Keratinocyte (primary cell): ENCODE results near the gene RAMACL. TPM values are rescaled to one million over a fixed set of nuclear protein-coding genes. Genes with fewer than 3 reads are reported as not detected.

Experiments
- DNase-seq: peaks from one replicate; pipeline ENCODE4 v3.0.0-alpha.2; 2011; ENCODE audit warnings: low read depth, missing footprints, low spot score
- FAIRE-seq: peaks from 2 replicates; lab custom pipeline; 2011; peaks lifted over from hg19 to GRCh38; lab: Jason Lieb, UNC
- H2AFZ ChIP-seq: 2 replicates; pipeline ENCODE4 v1.6.0; 2012; ENCODE audit warnings: low read length, control low read depth, inconsistent platforms; ENCODE audit not compliant: control insufficient read depth
- H3K27ac ChIP-seq: 2 replicates; pipeline ENCODE4 v1.5.1; 2011; ENCODE audit warnings: low read length; ENCODE audit not compliant: control insufficient read depth, insufficient read depth
- H3K27me3 ChIP-seq: 3 replicates; pipeline ENCODE4 v1.6.0; 2011; ENCODE audit warnings: low read length; ENCODE audit not compliant: control insufficient read depth, insufficient read depth; ENCODE audit errors: extremely low read depth
- H3K36me3 ChIP-seq, 2 experiments: 2 replicates in 1 of 2; 3 replicates in 1 of 2; pipeline ENCODE4 v1.5.1; 2011; ENCODE audit warnings: low read length in 2 of 2, mild to moderate bottlenecking in 1 of 2; ENCODE audit not compliant: control insufficient read depth in 2 of 2, insufficient read depth in 2 of 2; ENCODE audit errors: extremely low read depth in 1 of 2
- H3K4me1 ChIP-seq: 3 replicates; pipeline ENCODE4 v1.5.1; 2011; ENCODE audit warnings: low read length; ENCODE audit not compliant: control insufficient read depth, insufficient read depth; ENCODE audit errors: extremely low read depth
- H3K4me2 ChIP-seq: 3 replicates; pipeline ENCODE4 v1.6.0; 2011; ENCODE audit warnings: low read depth, low read length; ENCODE audit not compliant: control insufficient read depth, insufficient read depth; ENCODE audit errors: extremely low read depth
- H3K4me3 ChIP-seq, 3 experiments: fragments of 200-600 bp in 1 of 3; sonication (generic) in 1 of 3; 2 replicates in 2 of 3; 3 replicates in 1 of 3; pipeline ENCODE4 v1.5.1; 2011 to 2016; ENCODE audit warnings: low read length in 3 of 3, mild to moderate bottlenecking in 3 of 3, control low read depth in 2 of 3, inconsistent platforms in 1 of 3, low read depth in 1 of 3, mixed read lengths in 1 of 3, mixed run types in 1 of 3, moderate library complexity in 1 of 3; ENCODE audit not compliant: control insufficient read depth in 2 of 3, insufficient read depth in 2 of 3; ENCODE audit errors: extremely low read depth in 1 of 3
- H3K79me2 ChIP-seq: 2 replicates; pipeline ENCODE4 v1.6.0; 2012; ENCODE audit warnings: low read length; ENCODE audit not compliant: control insufficient read depth, insufficient read depth
- H3K9ac ChIP-seq: 3 replicates; pipeline ENCODE4 v1.6.0; 2011; ENCODE audit warnings: low read length; ENCODE audit not compliant: control insufficient read depth, insufficient read depth; ENCODE audit errors: extremely low read depth
- H3K9me1 ChIP-seq: 3 replicates; pipeline ENCODE4 v1.6.0; 2011; ENCODE audit warnings: low read length; ENCODE audit not compliant: control insufficient read depth, insufficient read depth; ENCODE audit errors: extremely low read depth
- H3K9me3 ChIP-seq: 2 replicates; pipeline ENCODE4 v1.5.1; 2012; ENCODE audit warnings: low read depth, low read length; ENCODE audit not compliant: control insufficient read depth
- H4K20me1 ChIP-seq: 3 replicates; pipeline ENCODE4 v1.6.0; 2011; ENCODE audit warnings: low read length; ENCODE audit not compliant: control insufficient read depth, insufficient read depth; ENCODE audit errors: extremely low read depth
- EZH2 ChIP-seq: IDR thresholded peaks from one replicate; pipeline ENCODE4 v1.6.1; 2012; ENCODE audit warnings: inconsistent platforms, mild to moderate bottlenecking, low read length, moderate library complexity
- dilution Hi-C: fragments of 300-500 bp; cut with MboI; formaldehyde crosslinking; loops from one replicate; pipeline ENCODE4 v1.7.0; 2020; ENCODE audit warnings: low sequenced_read_pairs; ENCODE audit not compliant: extremely low pct_ligation_motif_present
- polyA plus RNA-seq, 5 experiments: library from polyadenylated mRNA; depleted of rRNA in 3 of 5; stranded (reverse) in 3 of 5; stranded (forward) in 1 of 5; unstranded in 1 of 5; fragments of >200 nt; gene quantifications; 1 replicate in 1 of 5; 2 replicates in 3 of 5; 3 replicates in 1 of 5; pipeline versions ENCODE4 v1.2.1 to v1.2.3, GENCODE V29; 2011 to 2012; ENCODE audit warnings: missing spikeins in 2 of 5, low read depth in 1 of 5, low replicate concordance in 1 of 5
- TF ChIP-seq, protein P1 (sequence below), 3 experiments: IDR thresholded peaks in 1 of 3; conservative IDR thresholded peaks in 1 of 3; optimal IDR thresholded peaks in 1 of 3; 2 replicates in 2 of 3; 3 replicates in 1 of 3; pipeline versions ENCODE3 to v1.5.1; 2011; ENCODE audit warnings: low read length in 3 of 3, mild to moderate bottlenecking in 3 of 3, moderate library complexity in 2 of 3, control low read depth in 1 of 3, inconsistent platforms in 1 of 3; ENCODE audit not compliant: insufficient read depth in 2 of 3; ENCODE audit errors: extremely low read depth in 1 of 3

Gene RAMACL
- polyA plus RNA-seq, 1 donor (not counting 4 experiments of a cell fraction or from before 2014, with no cell fraction given), result 5.3 TPM

GRCh38 chr6:166633732-166634535 is 47.5 kb upstream of the RAMACL start:
- Histone ChIP-seq H3K27ac (no peak overlapping the region), H2AFZ (no peak overlapping the region), H4K20me1 (no peaks in the 10 kb centered on the region), H3K4me3 (no peak overlapping the region), H3K36me3 (no peaks in the 10 kb centered on the region), H3K9me3 (no peaks in the 10 kb centered on the region), H3K27me3 (peaks cover 3% of the 10 kb centered on the region), H3K4me2 (no peak overlapping the region), H3K9me1 (no peaks in the 10 kb centered on the region), H3K79me2 (no peaks in the 10 kb centered on the region), H3K9ac (no peak overlapping the region), H3K4me1 (peaks cover 4% of the 10 kb centered on the region)
- TF ChIP-seq, protein P1, sequence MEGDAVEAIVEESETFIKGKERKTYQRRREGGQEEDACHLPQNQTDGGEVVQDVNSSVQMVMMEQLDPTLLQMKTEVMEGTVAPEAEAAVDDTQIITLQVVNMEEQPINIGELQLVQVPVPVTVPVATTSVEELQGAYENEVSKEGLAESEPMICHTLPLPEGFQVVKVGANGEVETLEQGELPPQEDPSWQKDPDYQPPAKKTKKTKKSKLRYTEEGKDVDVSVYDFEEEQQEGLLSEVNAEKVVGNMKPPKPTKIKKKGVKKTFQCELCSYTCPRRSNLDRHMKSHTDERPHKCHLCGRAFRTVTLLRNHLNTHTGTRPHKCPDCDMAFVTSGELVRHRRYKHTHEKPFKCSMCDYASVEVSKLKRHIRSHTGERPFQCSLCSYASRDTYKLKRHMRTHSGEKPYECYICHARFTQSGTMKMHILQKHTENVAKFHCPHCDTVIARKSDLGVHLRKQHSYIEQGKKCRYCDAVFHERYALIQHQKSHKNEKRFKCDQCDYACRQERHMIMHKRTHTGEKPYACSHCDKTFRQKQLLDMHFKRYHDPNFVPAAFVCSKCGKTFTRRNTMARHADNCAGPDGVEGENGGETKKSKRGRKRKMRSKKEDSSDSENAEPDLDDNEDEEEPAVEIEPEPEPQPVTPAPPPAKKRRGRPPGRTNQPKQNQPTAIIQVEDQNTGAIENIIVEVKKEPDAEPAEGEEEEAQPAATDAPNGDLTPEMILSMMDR (optimal IDR thresholded peaks at IDR 0.05 in 1 of 3, IDR thresholded peaks at IDR 0.05 in 1 of 3, conservative IDR thresholded peaks at IDR 0.05 in 1 of 3; ENCODE audit: extremely low read depth in 1 of 3, insufficient read depth in 2 of 3, low read length in 3 of 3), result no peak
- no peak for TF ChIP-seq EZH2
- dilution Hi-C loops, result no loop called here
- FAIRE-seq (no peak), DNase-seq (no peak)

GRCh38 chr6:166632731-166633130 is 46.3 kb upstream of the RAMACL start:
- H3K9me3 ChIP-seq, result no peaks in the 10 kb centered on the region
- peaks cover 5% of the 10 kb centered on the region for H3K27me3 ChIP-seq
- H3K4me3 ChIP-seq, result no peak overlapping the region
- FAIRE-seq, result no peak
- H3K36me3 ChIP-seq, result no peaks in the 10 kb centered on the region
- H3K4me1 ChIP-seq, result peaks cover 16% of the 10 kb centered on the region
- dilution Hi-C loops, result no loop called here
- no peak overlapping the region for H3K9ac ChIP-seq
- H3K4me2 ChIP-seq, result no peak overlapping the region
- no peak overlapping the region for H2AFZ ChIP-seq
- no peak for DNase-seq
- no peak overlapping the region for H3K27ac ChIP-seq
- TF ChIP-seq, protein P1 (optimal IDR thresholded peaks at IDR 0.05 in 1 of 3, IDR thresholded peaks at IDR 0.05 in 1 of 3, conservative IDR thresholded peaks at IDR 0.05 in 1 of 3; ENCODE audit: extremely low read depth in 1 of 3, insufficient read depth in 2 of 3, low read length in 3 of 3), result no peak
- no peak for TF ChIP-seq EZH2
- H3K9me1 ChIP-seq, result no peaks in the 10 kb centered on the region
- no peaks in the 10 kb centered on the region for H3K79me2 ChIP-seq
- no peaks in the 10 kb centered on the region for H4K20me1 ChIP-seq
